Neural crest cell (in vitro differentiated cells): ENCODE measurements around the gene KMT2B. TPM values are rescaled to one million over a fixed set of nuclear protein-coding genes. Genes with fewer than 3 reads are reported as not detected.
A peak's percentile ranks its signal among the peaks of the same experiment; 100 is the strongest.

Source experiments
- DNase-seq: peaks from one replicate; pipeline ENCODE4 v3.0.0; 2021; ENCODE audit warnings: low read depth, mixed read lengths, low spot score
- H3K27ac Mint-ChIP-seq: one replicate; pipeline ENCODE4 v1.8.0; 2021; ENCODE audit warnings: mild to moderate bottlenecking, mixed read lengths; ENCODE audit not compliant: unreplicated experiment
- H3K27me3 Mint-ChIP-seq: 2 replicates; pipeline ENCODE4 v1.8.0; 2021; ENCODE audit warnings: low read depth, mild to moderate bottlenecking, mixed read lengths
- H3K36me3 Mint-ChIP-seq: 2 replicates; pipeline ENCODE4 v1.8.0; 2021; ENCODE audit warnings: low read depth, mild to moderate bottlenecking, mixed read lengths
- H3K4me1 Mint-ChIP-seq: 2 replicates; pipeline ENCODE4 v1.8.0; 2021; ENCODE audit warnings: mixed read lengths
- H3K4me3 Mint-ChIP-seq: one replicate; pipeline ENCODE4 v1.8.0; 2021; ENCODE audit warnings: mild to moderate bottlenecking, mixed read lengths
- H3K9me3 Mint-ChIP-seq: 2 replicates; pipeline ENCODE4 v1.8.0; 2021; ENCODE audit warnings: mixed read lengths
- CTCF ChIP-seq: fragments of 200-600 bp; sonication (generic); conservative IDR thresholded peaks from 2 replicates; pipeline ENCODE4 v1.5.0; 2021; ENCODE audit warnings: antibody characterized with exemption, mild to moderate bottlenecking
- total RNA-seq: library from RNA; stranded (reverse); gene quantifications from 2 replicates; pipeline ENCODE4 v1.2.1, GENCODE V29; 2021

Gene KMT2B
- total RNA-seq, 1 donor from 2014 or later: 60.1 TPM

GRCh38 chr19:35740108-35740422, 22.3 kb downstream of the KMT2B start:
- H3K4me1 Mint-ChIP-seq: peaks cover 22% of the 10 kb centered on the region
- H3K27ac Mint-ChIP-seq: no peak overlapping the region
- TF ChIP-seq CTCF: no peak
- H3K9me3 Mint-ChIP-seq: no peaks in the 10 kb centered on the region
- peaks cover 2% of the 10 kb centered on the region for H3K36me3 Mint-ChIP-seq
- H3K27me3 Mint-ChIP-seq: peaks cover 4% of the 10 kb centered on the region
- peak overlapping the region; percentile 89 for H3K4me3 Mint-ChIP-seq
- DNase-seq: no peak

- DNase-seq: peak; percentile 98
- Mint-ChIP-seq H3K27ac (peak overlapping the region; percentile 98), H3K4me3 (peak overlapping the region; percentile 89), H3K9me3 (no peaks in the 10 kb centered on the region), H3K4me1 (peaks cover 27% of the 10 kb centered on the region), H3K36me3 (peaks cover 2% of the 10 kb centered on the region), H3K27me3 (peaks cover 4% of the 10 kb centered on the region)
- TF ChIP-seq CTCF: peak; percentile 53
Measured at GRCh38 chr19:35740423-35741202, 22.8 kb downstream of the KMT2B start.

- peak overlapping the region; percentile 98 for H3K27ac Mint-ChIP-seq
- DNase-seq: no peak
- peaks cover 4% of the 10 kb centered on the region for H3K27me3 Mint-ChIP-seq
- H3K4me3 Mint-ChIP-seq: peak overlapping the region; percentile 89
- no peaks in the 10 kb centered on the region for H3K9me3 Mint-ChIP-seq
- peaks cover 2% of the 10 kb centered on the region for H3K36me3 Mint-ChIP-seq
- peaks cover 33% of the 10 kb centered on the region for H3K4me1 Mint-ChIP-seq
- TF ChIP-seq CTCF: peak; percentile 45
Measured at GRCh38 chr19:35741203-35741515, 23.4 kb downstream of the KMT2B start.

- Mint-ChIP-seq H3K27me3 (peaks cover 4% of the 10 kb centered on the region), H3K27ac (peak within 1 kb of the TSS; percentile 94), H3K36me3 (peaks cover 2% of the 10 kb centered on the region), H3K9me3 (no peaks in the 10 kb centered on the region), H3K4me3 (peak within 1 kb of the TSS; percentile 97), H3K4me1 (peaks cover 39% of the 10 kb centered on the region)
- TF ChIP-seq CTCF: no peak
- no peak for DNase-seq
Measured at GRCh38 chr19:35742121-35742724, 24.4 kb downstream of the KMT2B start, which contains the start of gene IGFLR1. Gene IGFLR1 (minus strand): TSS chr19:35742452. CDS start chr19:35741180, 1,272 bp downstream.

- TF ChIP-seq CTCF: no peak
- peak overlapping the region; percentile 97 for H3K4me3 Mint-ChIP-seq
- peaks cover 2% of the 10 kb centered on the region for H3K36me3 Mint-ChIP-seq
- peaks cover 4% of the 10 kb centered on the region for H3K27me3 Mint-ChIP-seq
- no peak for DNase-seq
- no peaks in the 10 kb centered on the region for H3K9me3 Mint-ChIP-seq
- H3K27ac Mint-ChIP-seq: no peak overlapping the region
- peaks cover 52% of the 10 kb centered on the region for H3K4me1 Mint-ChIP-seq
Measured at GRCh38 chr19:35743640-35744429, 26.0 kb downstream of the KMT2B start.
